ENCODE results near the gene OR4F17.
A peak's percentile ranks its signal among the peaks of the same experiment; 100 is the strongest.
"Not testable (repeated sequence)": the region's sequence is repeated elsewhere in the genome, so short reads cannot be mapped to it uniquely, and the experiment has no call there.

Gene OR4F17, protein sequence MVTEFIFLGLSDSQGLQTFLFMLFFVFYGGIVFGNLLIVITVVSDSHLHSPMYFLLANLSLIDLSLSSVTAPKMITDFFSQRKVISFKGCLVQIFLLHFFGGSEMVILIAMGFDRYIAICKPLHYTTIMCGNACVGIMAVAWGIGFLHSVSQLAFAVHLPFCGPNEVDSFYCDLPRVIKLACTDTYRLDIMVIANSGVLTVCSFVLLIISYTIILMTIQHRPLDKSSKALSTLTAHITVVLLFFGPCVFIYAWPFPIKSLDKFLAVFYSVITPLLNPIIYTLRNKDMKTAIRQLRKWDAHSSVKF

DNA sequence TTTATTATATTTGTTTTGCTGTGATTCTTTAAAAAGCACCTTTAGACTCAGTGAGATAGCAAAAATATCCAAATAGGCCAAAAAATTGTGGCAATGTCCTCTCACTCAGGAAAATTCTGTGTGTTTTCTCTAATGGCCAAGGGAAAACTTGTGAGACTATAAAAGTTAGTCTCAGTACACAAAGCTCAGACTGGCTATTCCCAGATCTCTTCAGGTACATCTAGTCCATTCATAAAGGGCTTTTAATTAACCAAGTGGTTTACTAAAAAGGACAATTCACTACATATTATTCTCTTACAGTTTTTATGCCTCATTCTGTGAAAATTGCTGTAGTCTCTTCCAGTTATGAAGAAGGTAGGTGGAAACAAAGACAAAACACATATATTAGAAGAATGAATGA is at the start of gene OR4F17:
Gene OR4F17, plus strand, starts transcription at position 301 of the 400 bp plus-strand sequence. CDS start 3,575 bp downstream, outside the sequence.
- DNase-seq: not testable (repeated sequence)

DNA sequence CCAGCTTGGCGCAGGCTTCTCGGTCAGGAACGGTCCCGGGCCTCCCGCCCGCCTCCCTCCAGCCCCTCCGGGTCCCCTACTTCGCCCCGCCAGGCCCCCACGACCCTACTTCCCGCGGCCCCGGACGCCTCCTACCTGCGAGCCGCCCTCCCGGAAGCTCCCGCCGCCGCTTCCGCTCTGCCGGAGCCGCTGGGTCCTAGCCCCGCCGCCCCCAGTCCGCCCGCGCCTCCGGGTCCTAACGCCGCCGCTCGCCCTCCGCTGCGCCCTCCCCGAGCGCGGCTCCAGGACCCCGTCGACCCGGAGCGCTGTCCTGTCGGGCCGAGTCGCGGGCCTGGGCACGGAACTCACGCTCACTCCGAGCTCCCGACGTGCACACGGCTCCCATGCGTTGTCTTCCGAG is 36.1 kb upstream of the OR4F17 start:
- peak; percentile 54 for DNase-seq

DNA sequence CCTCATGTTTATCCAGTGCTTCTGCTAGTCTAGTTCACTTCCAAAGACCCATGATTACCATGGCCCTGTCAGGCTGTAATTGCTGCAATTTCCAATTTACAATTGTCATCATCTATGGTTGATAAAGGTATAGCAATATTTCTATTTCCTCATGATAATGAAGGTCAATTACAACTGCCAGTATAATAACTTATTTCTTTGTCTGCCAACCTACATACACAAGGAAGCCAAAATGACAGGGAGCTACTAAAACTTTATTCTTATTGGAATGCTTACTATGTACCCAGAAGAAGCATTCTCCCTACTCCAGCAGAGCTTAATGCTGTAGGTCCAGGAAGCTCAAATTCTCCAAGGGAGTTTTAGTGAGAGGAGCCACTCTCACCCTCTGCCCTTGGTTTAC is 24.0 kb upstream of the OR4F17 start:
- DNase-seq: not testable (repeated sequence)

DNA sequence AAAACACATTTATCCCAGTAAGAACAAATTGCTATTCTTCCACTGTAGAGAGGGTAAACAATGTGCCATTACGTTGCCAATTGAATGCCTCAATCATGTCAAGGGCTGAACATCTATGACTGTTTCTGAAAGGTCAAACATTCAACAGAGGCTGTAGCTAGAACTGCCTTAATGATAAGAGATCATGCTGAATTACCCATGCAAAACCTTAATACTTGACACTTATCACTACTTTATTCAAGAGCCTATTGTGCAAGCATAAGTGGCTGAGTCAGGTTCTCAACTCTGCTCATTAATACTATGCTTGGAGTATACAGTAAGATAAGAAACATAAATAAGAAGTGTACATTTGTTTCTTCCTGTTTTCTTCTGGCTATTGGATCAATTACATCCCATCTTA is 23.3 kb upstream of the OR4F17 start:
- DNase-seq: not testable (repeated sequence)

GRCh38 chr19:90678-91077 is 16.2 kb upstream of the OR4F17 start:
- DNase-seq: not testable (repeated sequence)

DNA sequence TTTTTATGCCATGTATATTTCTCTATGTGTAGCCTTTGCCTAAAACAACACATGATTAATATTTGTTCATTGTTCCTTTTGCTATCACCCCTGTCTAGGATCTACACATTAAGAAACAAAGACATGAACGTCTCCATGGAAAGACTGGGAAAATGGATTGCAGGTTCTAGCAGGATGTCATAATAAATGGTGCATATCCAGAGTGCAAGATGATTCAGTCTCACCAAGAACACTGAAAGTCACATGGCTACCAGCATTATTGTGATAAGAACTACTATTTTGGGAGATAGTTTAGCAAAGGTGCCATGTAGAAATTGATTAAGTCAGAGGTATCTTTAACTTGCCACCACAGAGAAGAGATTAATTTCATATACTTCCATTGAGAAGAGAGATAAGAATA is 12.1 kb upstream of the OR4F17 start:
- DNase-seq: not testable (repeated sequence)

DNA sequence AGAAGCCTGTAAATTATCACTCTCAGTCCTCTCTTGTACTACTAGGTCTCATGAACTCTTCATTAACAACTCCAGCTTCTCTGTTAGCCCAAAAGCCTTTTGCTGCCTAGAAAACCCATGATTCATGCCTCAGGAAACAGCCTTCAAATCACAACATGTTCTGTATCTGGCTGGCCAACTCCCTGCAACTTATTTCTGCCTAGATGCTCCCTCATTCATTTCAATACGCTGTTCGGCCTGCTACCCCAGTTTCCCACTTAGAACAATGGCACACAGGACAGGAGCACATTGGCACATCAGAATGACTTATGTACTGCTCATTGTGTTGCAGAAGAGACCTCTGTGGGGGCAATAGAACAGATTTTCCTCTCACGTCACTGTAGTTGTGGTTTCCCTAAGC is 9.3 kb upstream of the OR4F17 start:
- not testable (repeated sequence) for DNase-seq

GRCh38 chr19:120443-121140 is 13.7 kb downstream of the OR4F17 start:
- DNase-seq: not testable (repeated sequence)
